H1 (cell line): ENCODE results near the gene GTPBP1. TPM values are rescaled to one million over a fixed set of nuclear protein-coding genes. Genes with fewer than 3 reads are reported as not detected.

Source experiments
- CTCF ChIA-PET: fragments of 300-600 bp; sonication (Branson Sonifier 250); formaldehyde crosslinking; loops from one replicate; lab custom pipeline; 2021; ENCODE audit not compliant: partially characterized antibody; lab: Charles Lee
- POLR2A ChIA-PET: fragments of 300-600 bp; sonication (Branson Sonifier 250); formaldehyde crosslinking; loops from one replicate; lab custom pipeline; 2021; ENCODE audit warnings: inconsistent platforms; ENCODE audit not compliant: partially characterized antibody; lab: Charles Lee
- DNase-seq, 2 experiments: peaks; one replicate each; pipeline versions ENCODE4 v3.0.0 to v3.0.0-alpha.2; 2010 to 2022; ENCODE audit warnings: low spot score in 2 of 2, low read depth in 1 of 2, mixed read lengths in 1 of 2
- FAIRE-seq: peaks from 2 replicates; lab custom pipeline; 2011; peaks lifted over from hg19 to GRCh38; lab: Jason Lieb, UNC
- H2AFZ ChIP-seq: 2 replicates; pipeline ENCODE4 v1.8.1; 2012; ENCODE audit warnings: low read length, inconsistent platforms
- H2AK5ac ChIP-seq: 2 replicates; pipeline ENCODE4 v1.6.1; 2013; ENCODE audit warnings: low read depth, low read length
- H2BK120ac ChIP-seq: replicated peaks from 2 replicates; pipeline ENCODE3; 2013; ENCODE audit warnings: low read depth, low read length, inconsistent platforms
- H2BK12ac ChIP-seq: 2 replicates; pipeline ENCODE4 v1.6.1; 2013; ENCODE audit warnings: low read depth, low read length
- H2BK15ac ChIP-seq: 2 replicates; pipeline ENCODE4 v1.6.1; 2013; ENCODE audit warnings: low read length
- H2BK20ac ChIP-seq: 2 replicates; pipeline ENCODE4 v1.6.1; 2013; ENCODE audit warnings: low read length
- H2BK5ac ChIP-seq: 2 replicates; pipeline ENCODE4 v1.6.1; 2013; ENCODE audit warnings: low read depth, low read length
- H3K14ac ChIP-seq: 2 replicates; pipeline ENCODE4 v1.6.1; 2013; ENCODE audit warnings: inconsistent platforms; ENCODE audit not compliant: insufficient read length
- H3K18ac ChIP-seq: 2 replicates; pipeline ENCODE4 v1.6.1; 2013; ENCODE audit warnings: low read length; ENCODE audit errors: extremely low read depth
- H3K23ac ChIP-seq: 2 replicates; pipeline ENCODE4 v1.6.1; 2013; ENCODE audit warnings: inconsistent platforms; ENCODE audit not compliant: insufficient read length
- H3K23me2 ChIP-seq: 2 replicates; pipeline ENCODE4 v1.6.1; 2013; ENCODE audit warnings: low read depth, low read length
- H3K27ac ChIP-seq: 2 replicates; pipeline ENCODE4 v1.6.1; 2011; ENCODE audit warnings: low read depth, low read length, inconsistent platforms
- H3K27me3 ChIP-seq, 4 experiments: replicated peaks in 1 of 4; 1 replicate in 1 of 4; 2 replicates in 3 of 4; pipeline versions ENCODE4 v1.6.1 to v1.8.1; 2011 to 2013; ENCODE audit warnings: low read length in 3 of 4, mild to moderate bottlenecking in 3 of 4, inconsistent platforms in 2 of 4, mixed read lengths in 2 of 4, moderate library complexity in 1 of 4; ENCODE audit not compliant: control insufficient read depth in 3 of 4, insufficient read depth in 3 of 4; ENCODE audit errors: extremely low read depth in 1 of 4
- H3K36me3 ChIP-seq, 4 experiments: 2 replicates each; pipeline versions ENCODE4 v1.6.1 to v1.8.1; 2011 to 2013; ENCODE audit warnings: mild to moderate bottlenecking in 4 of 4, low read length in 3 of 4, moderate library complexity in 2 of 4, control low read depth in 1 of 4, inconsistent platforms in 1 of 4; ENCODE audit not compliant: insufficient read depth in 4 of 4, control insufficient read depth in 2 of 4
- H3K4ac ChIP-seq: replicated peaks from 2 replicates; pipeline ENCODE3; 2013; ENCODE audit warnings: low read length, low read depth, mixed read lengths, inconsistent platforms; ENCODE audit not compliant: insufficient read length
- H3K4me1 ChIP-seq, 4 experiments: replicated peaks in 1 of 4; 1 replicate in 1 of 4; 2 replicates in 3 of 4; pipeline versions ENCODE4 v1.6.1 to v1.8.1; 2011 to 2013; ENCODE audit warnings: low read length in 3 of 4, inconsistent platforms in 2 of 4, mixed read lengths in 1 of 4; ENCODE audit not compliant: insufficient read depth in 4 of 4, control insufficient read depth in 3 of 4
- H3K4me2 ChIP-seq, 2 experiments: 2 replicates each; pipeline versions ENCODE4 v1.6.1 to v1.8.1; 2011 to 2013; ENCODE audit warnings: low read depth in 2 of 2, low read length in 2 of 2, control low read depth in 1 of 2, inconsistent platforms in 1 of 2, mild to moderate bottlenecking in 1 of 2; ENCODE audit not compliant: insufficient read depth in 1 of 2
- H3K4me3 ChIP-seq, 4 experiments: fragments of 200-600, 300-600 bp in 1 of 4; sonication (generic), shearing (Covaris generic), sonication (Bioruptor Twin) in 1 of 4; 2 replicates each; pipeline versions ENCODE4 v1.5.1 to v1.8.1; 2011 to 2016; ENCODE audit warnings: low read length in 4 of 4, low read depth in 3 of 4, control low read depth in 2 of 4, inconsistent platforms in 2 of 4, mild to moderate bottlenecking in 2 of 4, mixed read lengths in 1 of 4, moderate library complexity in 1 of 4; ENCODE audit not compliant: insufficient read depth in 2 of 4; ENCODE audit errors: extremely low read depth in 1 of 4
- H3K56ac ChIP-seq: replicated peaks from 2 replicates; pipeline ENCODE3; 2013; ENCODE audit warnings: low read depth, mild to moderate bottlenecking, mixed read lengths, low read length, inconsistent platforms; ENCODE audit not compliant: insufficient read length
- H3K79me1 ChIP-seq: 2 replicates; pipeline ENCODE4 v1.6.1; 2013; ENCODE audit warnings: low read depth, low read length, control low read depth
- H3K79me2 ChIP-seq, 2 experiments: 2 replicates each; pipeline versions ENCODE4 v1.6.1 to v1.8.1; 2012 to 2013; ENCODE audit warnings: low read length in 2 of 2, mild to moderate bottlenecking in 2 of 2, inconsistent platforms in 1 of 2; ENCODE audit not compliant: insufficient read depth in 2 of 2, control insufficient read depth in 1 of 2
- H3K9ac ChIP-seq, 4 experiments: replicated peaks in 1 of 4; 1 replicate in 1 of 4; 2 replicates in 3 of 4; pipeline versions ENCODE4 v1.6.1 to v1.8.1; 2011 to 2013; ENCODE audit warnings: low read depth in 3 of 4, low read length in 3 of 4, control low read depth in 2 of 4, mild to moderate bottlenecking in 2 of 4, moderate library complexity in 2 of 4, inconsistent platforms in 1 of 4; ENCODE audit errors: extremely low read depth in 1 of 4
- H3K9me3 ChIP-seq, 2 experiments: 2 replicates each; pipeline versions ENCODE4 v1.6.1 to v1.8.1; 2012 to 2013; ENCODE audit warnings: mild to moderate bottlenecking in 2 of 2, moderate library complexity in 2 of 2, control low read depth in 1 of 2, inconsistent platforms in 1 of 2, low read depth in 1 of 2, low read length in 1 of 2, mixed read lengths in 1 of 2; ENCODE audit not compliant: insufficient read depth in 2 of 2
- H4K20me1 ChIP-seq, 2 experiments: replicated peaks in 1 of 2; 2 replicates each; pipeline versions ENCODE3 to v1.8.1; 2011 to 2013; ENCODE audit warnings: inconsistent platforms in 2 of 2, low read length in 2 of 2, mild to moderate bottlenecking in 1 of 2; ENCODE audit not compliant: insufficient read depth in 2 of 2, control insufficient read depth in 1 of 2
- H4K5ac ChIP-seq: 2 replicates; pipeline ENCODE4 v1.6.1; 2013; ENCODE audit warnings: low read length, low read depth, mixed read lengths, inconsistent platforms; ENCODE audit not compliant: insufficient read length
- H4K8ac ChIP-seq: 2 replicates; pipeline ENCODE4 v1.8.0; 2013; ENCODE audit warnings: mild to moderate bottlenecking, moderate library complexity, low read length, inconsistent platforms; ENCODE audit not compliant: insufficient read depth; ENCODE audit errors: extremely low read depth
- H4K91ac ChIP-seq: replicated peaks from 2 replicates; pipeline ENCODE3; 2013; ENCODE audit warnings: low read length, mixed read lengths, inconsistent platforms; ENCODE audit not compliant: insufficient read length
- BRCA1 ChIP-seq: IDR thresholded peaks from 2 replicates; pipeline ENCODE4 v1.6.1; 2012; ENCODE audit warnings: low read depth, low read length, improper control_type of control experiment
- CTBP2 ChIP-seq: IDR thresholded peaks from 2 replicates; pipeline ENCODE4 v1.7.0; 2011; ENCODE audit warnings: borderline replicate concordance, mild to moderate bottlenecking, moderate library complexity, mixed read lengths, low read length; ENCODE audit not compliant: insufficient read depth, insufficient read length
- FOSL1 ChIP-seq: IDR thresholded peaks from 2 replicates; pipeline ENCODE4 v1.6.1; 2011; ENCODE audit warnings: mild to moderate bottlenecking, low read depth, low read length, moderate library complexity; ENCODE audit not compliant: insufficient read depth
- MAFK ChIP-seq: IDR thresholded peaks from 2 replicates; pipeline ENCODE4 v1.6.1; 2012; ENCODE audit warnings: low read depth, mild to moderate bottlenecking, improper control_type of control experiment, low read length
- MAX ChIP-seq: IDR thresholded peaks from 2 replicates; pipeline ENCODE4 v1.6.1; 2012; ENCODE audit warnings: inconsistent platforms
- SAP30 ChIP-seq: fragments of 300-600 bp; sonication (generic); IDR thresholded peaks from 2 replicates; pipeline ENCODE4 v1.7.1; 2012; ENCODE audit warnings: low read length, moderate library complexity, mild to moderate bottlenecking, inconsistent platforms; ENCODE audit not compliant: insufficient read depth, insufficient replicate concordance
- TCF12 ChIP-seq: IDR thresholded peaks from 2 replicates; pipeline ENCODE4 v1.6.1; 2011; ENCODE audit warnings: low read depth, mild to moderate bottlenecking, low read length
- USF2 ChIP-seq: IDR thresholded peaks from 2 replicates; pipeline ENCODE4 v1.6.1; 2011; ENCODE audit warnings: low read length, improper control_type of control experiment
- WGBS, 2 experiments: shearing (Covaris generic) in 1 of 2; methylation state at CpG; one replicate each; pipeline versions ENCODE4 v1.1.6 to v1.1.7; 2013 to 2015; ENCODE audit warnings: low lambda C conversion rate in 2 of 2, mixed read lengths in 2 of 2, inconsistent platforms in 1 of 2, low coverage in 1 of 2, missing lambda C conversion rate in 1 of 2; ENCODE audit not compliant: insufficient replicate concordance in 2 of 2, insufficient coverage in 1 of 2, insufficient read length in 1 of 2; ENCODE audit errors: extremely low coverage in 1 of 2, missing lambda C conversion rate in 1 of 2; 5-methylcytosine and 5-hydroxymethylcytosine counted together
- polyA plus RNA-seq, 7 experiments: library from polyadenylated mRNA; depleted of rRNA in 3 of 7; stranded (reverse) in 5 of 7; unstranded in 2 of 7; fragments of >200 nt in 5 of 7; fragments of 200-250 nt in 2 of 7; gene quantifications; 1 replicate in 5 of 7; 2 replicates in 1 of 7; 4 replicates in 1 of 7; pipeline versions ENCODE4 v1.2.1 to v1.2.3, GENCODE V29; 2011 to 2013; ENCODE audit warnings: missing spikeins in 2 of 7, mixed read lengths in 2 of 7
- total RNA-seq: library from RNA; stranded (reverse); fragmentation: NEBNext Ultra II Directional; extraction: Animal tissue kit (Norgen Biotek cat#: 25700); gene quantifications from 2 replicates; pipeline ENCODE4 v1.2.1, GENCODE V29; 2021
- TF ChIP-seq, protein P1 (sequence below): IDR thresholded peaks from 2 replicates; pipeline ENCODE4 v1.6.1; 2012; ENCODE audit warnings: inconsistent platforms

Gene GTPBP1
- total and polyA plus RNA-seq, 2 of the 8 experiments (the other 6 are each of a cell fraction or from before 2014, with no cell fraction given): 53.1 to 91.8 TPM

- Histone ChIP-seq H4K91ac (no peak overlapping the region), H3K4me3 (no peak overlapping the region; a peak in 1 of 8 replicates), H3K27me3 (no peaks in the 10 kb centered on the region), H3K27ac (no peak overlapping the region), H4K5ac (no peak overlapping the region), H2AK5ac (0 out of 2 replicates have a peak overlapping the region, but pooled peaks have one; percentile 7), H3K23me2 (no peaks in the 10 kb centered on the region), H3K79me2 (peaks cover 15 to 82% of the 10 kb centered on the region in 2 experiments), H2BK12ac (no peak overlapping the region), H3K36me3 (peaks cover under 1 to 43% (median 18%) of the 10 kb centered on the region in 4 experiments; a peak in 6 of 8 replicates), H3K4me1 (peaks cover 4 to 11% (median 7%) of the 10 kb centered on the region in 4 experiments), H3K4me2 (peak overlapping the region; percentile 1 to 47; a peak in 3 of 4 replicates), H4K20me1 (peaks cover 15 to 34% of the 10 kb centered on the region in 2 experiments), H3K9ac (no peak overlapping the region; a peak in 1 of 7 replicates), H2BK20ac (no peak overlapping the region), H2BK5ac (0 out of 2 replicates have a peak overlapping the region, but pooled peaks have one; percentile 10), H4K8ac (no peak overlapping the region), H3K79me1 (peaks cover 24% of the 10 kb centered on the region), H3K23ac (no peak overlapping the region), H3K9me3 (no peaks in the 10 kb centered on the region), H2BK120ac (no peak overlapping the region), H3K18ac (no peak overlapping the region), H3K56ac (no peak overlapping the region), H3K4ac (no peak overlapping the region), H2AFZ (no peak overlapping the region), H2BK15ac (no peak overlapping the region), H3K14ac (no peak overlapping the region)
- FAIRE-seq: no peak
- DNase-seq: no peak
- WGBS, 2 experiments: 79% methylated on average over 11 of the region's 11 CpGs; no CpG with 5 or more reads in 1 of the 2 experiments
- ChIA-PET CTCF (interaction anchor here (0.6 to 5.1 kb wide), 7 partner anchors 10 to 666 kb away, joined by 3 to 26 read pairs (median 4); partner anchors contain the start of gene TOMM22), POLR2A (interaction anchor here (0.6 to 1.3 kb wide), 7 partner anchors 15 to 599 kb away, joined by 3 to 4 read pairs (median 3); no protein-coding TSS in a partner anchor)
- TF ChIP-seq, protein P1, sequence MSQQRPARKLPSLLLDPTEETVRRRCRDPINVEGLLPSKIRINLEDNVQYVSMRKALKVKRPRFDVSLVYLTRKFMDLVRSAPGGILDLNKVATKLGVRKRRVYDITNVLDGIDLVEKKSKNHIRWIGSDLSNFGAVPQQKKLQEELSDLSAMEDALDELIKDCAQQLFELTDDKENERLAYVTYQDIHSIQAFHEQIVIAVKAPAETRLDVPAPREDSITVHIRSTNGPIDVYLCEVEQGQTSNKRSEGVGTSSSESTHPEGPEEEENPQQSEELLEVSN: no peak
- TF ChIP-seq MAX: no peak
- no peak for TF ChIP-seq USF2
- TF ChIP-seq TCF12: no peak
- TF ChIP-seq FOSL1: no peak
- TF ChIP-seq CTBP2: no peak
- TF ChIP-seq MAFK: no peak
- no peak for TF ChIP-seq BRCA1
- no peak for TF ChIP-seq SAP30
Observed at GRCh38 chr22:38712486-38713207, 6.9 kb downstream of the GTPBP1 start.
